GM19238 (cell line): ENCODE results near the gene FAM83G.

ENCODE experiments used
- DNase-seq: peaks from one replicate; pipeline ENCODE4 v3.0.0; 2011; ENCODE audit warnings: low spot score; ENCODE audit not compliant: insufficient read length

The FAM83G gene

DNA sequence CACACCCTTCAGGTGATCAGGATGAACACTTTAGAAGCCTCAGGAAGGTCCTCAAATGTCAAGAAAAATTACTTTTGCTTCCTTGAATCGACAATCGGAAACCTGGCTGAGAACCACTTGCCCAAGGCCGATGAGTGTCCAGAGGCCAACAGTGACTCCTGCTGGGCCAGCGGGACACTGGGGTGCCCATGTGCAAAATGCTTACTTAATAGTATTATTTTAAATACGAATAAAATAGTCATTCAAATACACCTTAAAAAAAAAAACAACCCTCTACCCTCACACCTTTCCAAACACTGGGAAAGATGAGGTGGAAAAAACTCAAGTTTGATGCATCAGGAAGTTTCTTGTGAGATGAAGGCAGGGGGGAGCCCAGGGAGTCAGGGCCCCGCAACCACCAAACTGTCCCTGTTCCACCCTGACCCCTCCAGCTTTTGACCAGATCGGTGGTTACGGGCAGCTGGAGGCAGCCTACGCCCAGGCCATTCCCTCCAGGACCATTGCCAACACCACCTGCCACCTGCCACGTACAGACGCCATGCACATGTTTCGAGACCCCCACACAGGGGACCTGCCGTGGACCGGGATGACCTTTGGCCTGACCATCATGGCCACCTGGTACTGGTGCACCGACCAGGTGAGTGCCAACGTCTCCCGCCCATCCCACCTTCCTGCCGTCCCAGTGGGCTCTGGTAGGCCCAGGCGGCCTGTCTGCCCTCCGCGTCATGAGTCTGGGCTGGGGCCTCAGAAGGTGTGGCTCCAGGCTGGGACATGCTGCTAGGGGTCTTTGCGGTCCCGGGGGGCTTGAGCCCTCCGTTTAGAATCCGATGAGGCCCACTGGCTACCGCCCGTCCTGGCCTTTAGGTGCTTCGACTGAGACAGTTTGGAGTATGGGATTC, 33.7 kb downstream of the FAM83G start:
- no peak for DNase-seq

GRCh38 chr17:18968945-18969887, 35.3 kb downstream of the FAM83G start:
- DNase-seq, result no peak

DNA sequence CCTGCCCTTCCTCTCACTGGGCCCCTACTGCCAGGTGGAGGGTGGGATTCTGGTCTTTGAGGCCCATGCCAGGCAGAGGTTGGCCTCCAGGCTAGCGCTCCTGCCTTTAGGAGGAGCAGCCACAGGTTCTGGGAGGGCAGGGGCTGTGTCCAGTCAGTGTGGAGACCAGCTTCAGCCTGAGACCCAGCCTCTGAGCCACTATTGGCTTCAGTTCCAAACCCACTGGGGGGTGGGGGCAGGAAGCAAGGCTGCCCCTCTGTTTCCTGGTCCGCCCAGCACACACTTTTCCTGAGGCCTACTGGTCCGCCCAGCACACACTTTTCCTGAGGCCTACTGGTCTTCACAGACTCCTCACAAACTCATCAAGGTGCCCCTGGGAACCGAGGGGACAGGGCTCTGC, 36.2 kb downstream of the FAM83G start:
- no peak for DNase-seq

- no peak for DNase-seq
Measured at GRCh38 chr17:18967916-18968315, 36.6 kb downstream of the FAM83G start.

GRCh38 chr17:18966831-18967624, 37.5 kb downstream of the FAM83G start:
- no peak for DNase-seq

DNA sequence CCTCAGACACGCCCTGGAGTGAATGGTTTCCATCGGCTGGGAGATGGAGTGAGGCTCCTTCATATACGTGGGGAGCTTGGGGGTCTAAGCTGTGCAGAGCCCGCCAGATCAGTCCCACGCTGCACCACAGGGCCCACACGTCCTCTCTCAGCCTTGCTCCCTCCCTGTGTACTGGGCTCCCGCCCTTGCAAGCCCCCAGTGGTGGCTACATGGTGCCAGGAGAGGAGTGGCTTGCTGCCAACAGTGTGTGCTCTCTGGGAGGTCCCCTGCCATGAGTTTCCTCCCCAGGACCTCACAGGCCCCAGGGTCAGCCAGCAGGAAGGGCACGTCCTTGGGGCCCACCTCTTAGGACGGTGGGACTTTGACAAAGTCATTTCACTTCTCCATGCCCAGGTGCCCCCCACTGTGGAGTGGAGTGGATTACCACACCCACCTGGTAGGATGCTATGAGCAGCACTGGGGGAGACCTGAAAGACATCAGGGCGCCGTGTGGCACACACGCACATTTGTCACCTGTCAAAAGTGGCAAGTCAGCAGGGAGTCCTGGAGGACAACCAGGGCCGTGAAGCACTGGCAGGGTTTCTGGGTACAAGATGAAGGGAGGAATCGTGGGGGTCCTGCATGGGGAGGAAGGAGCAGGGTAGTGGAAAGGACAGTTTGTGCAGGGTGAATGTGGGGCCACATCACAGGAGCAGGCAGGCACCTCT, 38.9 kb downstream of the FAM83G start:
- DNase-seq, result no peak

DNA sequence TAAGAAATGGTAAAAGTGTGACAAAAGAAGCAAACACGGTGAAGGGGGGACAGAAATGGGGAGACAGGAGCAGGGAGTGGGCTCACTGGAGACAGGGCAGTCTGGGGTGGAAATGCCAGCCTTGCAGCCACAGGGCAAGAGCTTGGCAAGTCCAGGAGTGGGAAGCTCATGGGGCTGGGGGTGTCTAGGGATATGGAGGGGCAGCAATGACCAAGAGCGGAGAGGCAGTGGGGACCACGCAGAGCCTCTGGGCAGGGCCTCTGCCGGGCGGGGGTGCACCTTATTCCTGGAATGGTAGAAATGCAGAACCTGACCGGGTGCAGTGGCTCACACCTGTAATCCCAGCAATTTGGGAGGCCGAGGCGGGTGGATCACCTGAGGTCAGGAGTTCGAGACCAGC, 40.0 kb downstream of the FAM83G start:
- DNase-seq, result no peak

- DNase-seq, result no peak
Measured at GRCh38 chr17:18964018-18964351, 40.6 kb downstream of the FAM83G start.

- no peak for DNase-seq
Measured at GRCh38 chr17:18963126-18964017, 41.2 kb downstream of the FAM83G start.

GRCh38 chr17:18962494-18962815, 42.1 kb downstream of the FAM83G start:
- DNase-seq, result no peak

DNA sequence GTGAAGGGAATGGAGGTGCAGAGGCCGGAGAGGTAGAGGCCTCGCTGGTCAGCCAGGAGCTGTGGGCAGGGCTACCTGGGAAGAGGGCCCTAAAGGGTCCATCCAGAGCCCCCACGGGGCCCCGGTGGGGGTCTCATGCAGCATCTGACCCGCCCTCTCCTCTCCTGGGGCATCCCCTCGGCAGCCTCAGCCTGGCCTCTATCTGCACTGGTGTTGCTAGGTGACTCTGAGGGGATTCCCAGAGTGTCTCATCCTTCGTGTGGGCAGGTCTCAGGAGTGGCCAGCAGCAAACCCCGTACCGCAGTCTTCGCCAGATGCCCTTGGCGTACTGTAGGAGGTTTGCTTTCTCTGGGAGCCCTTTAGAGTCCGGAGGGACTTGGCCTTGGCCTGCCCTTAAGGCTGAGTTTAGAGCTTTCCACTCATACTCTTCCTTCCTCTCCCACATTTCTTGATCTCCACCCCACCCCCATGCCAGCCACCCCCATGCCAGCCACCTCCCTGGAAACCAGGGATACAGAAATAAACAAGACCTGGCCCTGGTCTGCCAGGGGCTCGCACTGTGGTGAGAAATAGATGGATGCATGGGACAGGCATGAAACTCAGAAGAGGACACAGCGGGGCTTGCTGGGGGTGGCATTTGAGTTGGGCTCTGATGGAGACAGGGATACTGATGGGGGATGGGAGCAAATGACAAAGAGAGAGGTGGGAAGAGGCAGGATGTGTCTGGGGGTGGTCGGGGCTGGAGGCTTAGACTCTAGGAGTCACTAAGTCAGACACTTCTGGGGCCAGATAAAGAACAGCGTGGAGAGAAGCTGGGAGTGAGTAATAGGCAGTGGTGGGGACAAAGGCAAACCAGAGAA, 42.7 kb downstream of the FAM83G start:
- DNase-seq, result no peak

GRCh38 chr17:18960803-18961511, 43.6 kb downstream of the FAM83G start:
- peak; percentile 84 for DNase-seq

DNA sequence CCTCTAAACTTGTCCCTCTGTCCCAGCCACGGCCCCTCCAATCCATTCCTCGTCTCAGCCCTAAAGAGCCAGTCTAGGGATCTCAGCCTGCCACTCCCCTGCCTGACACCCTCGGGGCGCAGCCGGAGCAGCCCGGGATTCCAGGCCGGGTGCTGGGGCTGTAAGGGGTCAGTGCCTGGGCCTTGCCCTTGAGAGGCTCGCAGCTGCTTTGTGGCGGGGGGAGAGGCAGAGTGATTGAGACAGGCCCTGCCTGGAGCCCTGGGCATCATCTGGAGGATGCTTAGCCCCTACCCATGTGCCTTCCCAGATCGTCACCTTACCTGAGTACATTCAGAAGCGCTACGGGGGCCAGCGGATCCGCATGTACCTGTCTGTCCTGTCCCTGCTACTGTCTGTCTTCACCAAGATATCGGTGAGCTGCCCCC, 44.3 kb downstream of the FAM83G start:
- no peak for DNase-seq

DNA sequence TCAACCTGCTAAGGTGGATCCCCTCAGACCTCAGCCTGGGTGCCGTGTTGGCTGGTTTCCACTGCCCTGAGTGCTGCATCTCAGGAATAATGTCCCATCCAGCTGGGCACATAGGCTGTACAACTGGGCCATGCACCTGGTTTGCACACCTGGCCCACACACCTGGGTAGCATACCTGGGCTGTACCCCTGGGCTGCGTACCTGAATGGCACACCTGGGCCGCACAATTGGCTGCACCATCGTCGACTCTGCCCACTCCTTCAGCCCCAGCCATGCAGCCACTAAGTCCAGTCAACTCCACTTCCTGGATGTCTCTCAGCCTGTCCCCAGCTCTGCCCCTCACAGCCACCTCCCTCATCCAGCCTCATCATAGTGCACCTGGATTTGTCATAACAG, 44.7 kb downstream of the FAM83G start:
- no peak for DNase-seq

DNA sequence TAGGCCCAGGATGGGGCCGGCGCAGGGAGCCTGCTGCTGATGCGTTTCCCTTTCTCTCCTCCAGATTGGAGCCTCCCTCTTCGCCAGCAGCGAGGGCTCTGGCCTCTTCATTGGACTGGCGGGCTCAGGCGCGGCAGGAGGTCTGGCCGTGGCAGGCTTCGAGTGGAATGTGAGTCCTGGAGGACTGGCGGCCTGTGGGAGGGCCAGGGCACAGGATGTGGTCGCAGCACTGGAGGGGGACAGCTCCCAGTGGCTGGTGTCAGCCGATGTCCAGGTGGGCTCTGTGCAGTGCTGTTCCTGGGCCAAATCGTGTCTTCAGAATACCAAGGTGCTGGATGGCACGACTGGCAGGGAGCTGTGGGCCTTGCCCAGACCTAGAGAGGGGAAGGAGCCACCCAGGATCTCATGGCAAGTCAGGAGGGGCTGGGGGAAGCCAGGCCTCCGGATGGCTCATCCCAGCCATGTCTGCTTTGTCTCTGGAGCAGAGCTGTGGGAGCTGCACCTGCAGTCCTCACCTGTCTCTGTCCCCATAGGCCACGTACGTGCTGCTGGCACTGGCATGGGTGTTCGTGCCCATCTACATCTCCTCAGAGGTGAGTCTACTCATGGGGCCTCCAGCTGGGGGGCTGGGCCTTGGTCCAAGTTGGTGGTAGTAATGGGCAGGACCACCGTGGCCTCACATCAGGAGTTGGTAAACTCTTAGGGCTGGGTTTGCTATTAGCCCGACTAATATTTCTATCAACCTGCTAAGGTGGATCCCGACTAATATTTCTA, 45.3 kb downstream of the FAM83G start:
- DNase-seq, result no peak

DNA sequence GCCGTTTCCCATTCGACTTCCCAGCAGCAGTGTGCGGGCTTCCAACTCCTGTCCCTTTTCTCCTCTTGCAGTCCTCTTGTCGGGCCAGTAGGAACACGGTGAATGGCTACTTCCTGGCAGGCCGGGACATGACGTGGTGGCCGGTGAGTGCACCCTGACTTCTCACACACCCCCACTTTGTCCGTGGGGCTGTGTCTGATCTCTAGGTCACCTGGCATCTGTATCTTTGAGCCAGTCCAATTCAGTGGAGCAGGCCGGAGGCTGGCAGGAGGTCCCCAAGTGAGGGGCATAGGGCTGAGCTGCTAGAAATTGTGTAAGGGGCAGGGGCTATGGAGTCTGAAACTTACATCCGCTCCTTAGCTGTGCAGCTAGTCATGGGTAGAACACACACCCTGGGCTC, 46.0 kb downstream of the FAM83G start:
- DNase-seq, result no peak

- no peak for DNase-seq
Measured at GRCh38 chr17:18957831-18958230, 46.7 kb downstream of the FAM83G start.

DNA sequence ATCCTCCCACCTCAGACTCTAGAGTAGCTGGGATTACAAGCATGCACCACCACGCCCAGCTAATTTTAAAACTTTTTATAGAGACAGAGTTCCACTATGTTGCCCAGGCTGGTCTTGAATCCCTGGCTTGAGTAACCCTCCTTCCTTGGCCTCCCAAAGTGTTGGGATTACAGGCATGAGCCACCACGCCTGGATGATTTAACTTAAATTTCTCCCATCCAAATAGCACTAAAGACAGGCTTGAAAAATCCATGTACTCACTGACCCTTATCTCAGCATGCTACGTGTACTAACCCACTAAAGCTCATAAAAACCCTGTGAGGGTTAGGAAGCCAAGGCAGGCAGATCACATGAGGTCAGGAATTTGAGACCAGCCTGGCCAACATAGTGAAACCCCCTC, 48.0 kb downstream of the FAM83G start:
- no peak for DNase-seq
